ENCODE results near the gene SH2B3.

Gene SH2B3

DNA sequence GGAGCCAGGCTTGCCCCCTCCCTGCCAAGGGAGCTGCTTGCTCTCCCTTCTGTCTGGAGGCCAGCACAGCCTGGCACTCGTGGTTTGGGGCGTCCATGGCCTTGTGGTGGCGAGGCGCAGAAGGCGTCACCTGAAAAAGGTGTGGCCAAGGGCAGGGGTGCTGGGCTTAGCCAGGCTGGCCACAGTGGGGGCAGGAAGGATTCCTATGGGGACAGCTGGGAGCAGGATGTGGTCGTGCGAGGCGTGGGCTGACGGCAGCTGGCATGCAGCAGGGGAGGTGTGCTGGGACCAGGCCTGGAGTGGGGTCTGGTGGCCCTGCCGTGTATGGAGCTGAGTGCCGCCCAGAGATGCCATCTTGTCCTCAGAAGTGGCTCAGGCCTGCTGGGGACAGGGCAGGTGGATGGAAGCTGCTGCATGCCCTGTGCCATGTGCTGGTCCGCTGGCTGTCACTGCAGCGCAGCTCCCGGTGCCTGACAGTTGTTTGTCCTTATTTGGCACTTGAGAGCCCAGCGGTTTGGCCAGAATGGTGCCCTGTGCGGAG, 30.0 kb downstream of the SH2B3 start:
- peaks cover 67% of the 10 kb centered on the region for H4K20me1 ChIP-seq (ENCODE audit: insufficient read depth, low read length, poor library complexity, severe bottlenecking)
- H3K9me2 ChIP-seq (replicated peaks; ENCODE audit: low read depth, low read length) = no peaks in the 10 kb centered on the region
- TF ChIP-seq EZH2phosphoT487 (IDR thresholded peaks at IDR 0.05; ENCODE audit: borderline replicate concordance) = no peak
- no peak for TF ChIP-seq CTCF (conservative IDR thresholded peaks at IDR 0.05; ENCODE audit: low read length)
- H3K9ac ChIP-seq (ENCODE audit: low read depth, low read length, poor library complexity, severe bottlenecking) = peak overlapping the region; percentile 15
- H2AFZ ChIP-seq (ENCODE audit: low read length) = no peak overlapping the region
- no peaks in the 10 kb centered on the region for H3K9me3 ChIP-seq (ENCODE audit: insufficient read depth, low read depth, low read length)
- peak overlapping the region; percentile 75 for H3K4me2 ChIP-seq (ENCODE audit: low read depth, low read length, poor library complexity, severe bottlenecking)
- peaks cover 97% of the 10 kb centered on the region for H3K79me2 ChIP-seq (ENCODE audit: insufficient read depth, low read length)
- H3K4me3 ChIP-seq (ENCODE audit: low read length, poor library complexity, severe bottlenecking) = no peak overlapping the region
- H3F3A ChIP-seq (ENCODE audit: low read depth) = peaks cover 10% of the 10 kb centered on the region
- peaks cover 15% of the 10 kb centered on the region; the same call in 1 of the 2 replicates for H3K36me3 ChIP-seq (ENCODE audit: insufficient read depth, low read length)
- peaks cover 86% of the 10 kb centered on the region for H3K4me1 ChIP-seq (ENCODE audit: insufficient read depth, low read length, poor library complexity, severe bottlenecking)
- no peaks in the 10 kb centered on the region for H3K27me3 ChIP-seq (ENCODE audit: insufficient read depth, low read length, poor library complexity, severe bottlenecking)

- Histone ChIP-seq H3K4me1 (ENCODE audit: insufficient read depth, low read length, poor library complexity, severe bottlenecking) (peaks cover 83% of the 10 kb centered on the region), H3K4me3 (ENCODE audit: low read length, poor library complexity, severe bottlenecking) (no peak overlapping the region), H3K9me3 (ENCODE audit: insufficient read depth, low read depth, low read length) (no peaks in the 10 kb centered on the region), H3K4me2 (ENCODE audit: low read depth, low read length, poor library complexity, severe bottlenecking) (peak overlapping the region; percentile 75), H4K20me1 (ENCODE audit: insufficient read depth, low read length, poor library complexity, severe bottlenecking) (peaks cover 67% of the 10 kb centered on the region), H3K27me3 (ENCODE audit: insufficient read depth, low read length, poor library complexity, severe bottlenecking) (no peaks in the 10 kb centered on the region), H3K9me2 (replicated peaks; ENCODE audit: low read depth, low read length) (no peaks in the 10 kb centered on the region), H3K79me2 (ENCODE audit: insufficient read depth, low read length) (peaks cover 97% of the 10 kb centered on the region), H3K9ac (ENCODE audit: low read depth, low read length, poor library complexity, severe bottlenecking) (peak overlapping the region; percentile 15), H3K36me3 (ENCODE audit: insufficient read depth, low read length) (peaks cover 20% of the 10 kb centered on the region; the same call in 1 of the 2 replicates), H2AFZ (ENCODE audit: low read length) (no peak overlapping the region), H3F3A (ENCODE audit: low read depth) (peaks cover 10% of the 10 kb centered on the region)
- TF ChIP-seq CTCF (conservative IDR thresholded peaks at IDR 0.05; ENCODE audit: low read length) (no peak), EZH2phosphoT487 (IDR thresholded peaks at IDR 0.05; ENCODE audit: borderline replicate concordance) (no peak)
Measured at GRCh38 chr12:111436266-111436665, 30.5 kb downstream of the SH2B3 start.

DNA sequence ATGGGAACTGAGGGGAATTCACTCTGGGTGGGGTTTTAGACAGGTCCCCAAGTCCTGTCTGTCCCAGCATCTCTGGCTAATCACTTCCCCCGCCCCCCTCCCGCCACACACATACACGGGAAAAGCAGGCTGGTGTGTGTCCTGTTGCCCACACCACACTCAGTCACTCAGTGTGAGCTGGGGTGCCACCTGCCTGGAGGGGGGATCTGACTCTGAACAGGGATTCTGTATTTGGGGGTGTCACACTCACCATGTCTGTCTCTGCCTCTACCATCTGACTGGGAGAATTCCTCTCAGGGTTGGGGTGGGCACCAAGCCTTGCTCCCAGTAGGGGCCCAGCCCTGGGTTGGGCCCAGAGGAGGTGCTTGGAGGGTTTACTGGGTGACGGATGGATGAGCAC, 31.1 kb downstream of the SH2B3 start:
- no peak overlapping the region for H3K4me3 ChIP-seq (ENCODE audit: low read length, poor library complexity, severe bottlenecking)
- H3K4me1 ChIP-seq (ENCODE audit: insufficient read depth, low read length, poor library complexity, severe bottlenecking) = peaks cover 83% of the 10 kb centered on the region
- no peak overlapping the region for H2AFZ ChIP-seq (ENCODE audit: low read length)
- H3K9me3 ChIP-seq (ENCODE audit: insufficient read depth, low read depth, low read length) = no peaks in the 10 kb centered on the region
- H3K36me3 ChIP-seq (ENCODE audit: insufficient read depth, low read length) = peaks cover 25% of the 10 kb centered on the region; the same call in 1 of the 2 replicates
- H3F3A ChIP-seq (ENCODE audit: low read depth) = peaks cover 10% of the 10 kb centered on the region
- H3K9me2 ChIP-seq (replicated peaks; ENCODE audit: low read depth, low read length) = no peaks in the 10 kb centered on the region
- peak overlapping the region; percentile 15 for H3K9ac ChIP-seq (ENCODE audit: low read depth, low read length, poor library complexity, severe bottlenecking)
- peaks cover 63% of the 10 kb centered on the region for H4K20me1 ChIP-seq (ENCODE audit: insufficient read depth, low read length, poor library complexity, severe bottlenecking)
- no peaks in the 10 kb centered on the region for H3K27me3 ChIP-seq (ENCODE audit: insufficient read depth, low read length, poor library complexity, severe bottlenecking)
- H3K4me2 ChIP-seq (ENCODE audit: low read depth, low read length, poor library complexity, severe bottlenecking) = no peak overlapping the region
- TF ChIP-seq EZH2phosphoT487 (IDR thresholded peaks at IDR 0.05; ENCODE audit: borderline replicate concordance) (no peak), CTCF (conservative IDR thresholded peaks at IDR 0.05; ENCODE audit: low read length) (no peak)
- peaks cover 97% of the 10 kb centered on the region for H3K79me2 ChIP-seq (ENCODE audit: insufficient read depth, low read length)
